Body of pancreas (tissue), 4 donors: ENCODE measurements around the gene OSER1.

Experiments
- POLR2A ChIP-seq, 3 donors: fragments of 450-650 bp; IDR thresholded peaks; one replicate each; pipeline ENCODE4 v1.6.1; 2016; ENCODE audit warnings: antibody characterized with exemption in 3 of 3, mild to moderate bottlenecking in 2 of 3
- TF ChIP-seq, protein P1 (sequence below), 7 experiments: fragments of 450-650 bp in 4 of 7; fragments of 200-600 bp in 3 of 7; sonication (generic) in 3 of 7; IDR thresholded peaks; one replicate each; pipeline ENCODE4 v1.5.1; 2016 to 2019; ENCODE audit warnings: antibody characterized with exemption in 7 of 7

DNA sequence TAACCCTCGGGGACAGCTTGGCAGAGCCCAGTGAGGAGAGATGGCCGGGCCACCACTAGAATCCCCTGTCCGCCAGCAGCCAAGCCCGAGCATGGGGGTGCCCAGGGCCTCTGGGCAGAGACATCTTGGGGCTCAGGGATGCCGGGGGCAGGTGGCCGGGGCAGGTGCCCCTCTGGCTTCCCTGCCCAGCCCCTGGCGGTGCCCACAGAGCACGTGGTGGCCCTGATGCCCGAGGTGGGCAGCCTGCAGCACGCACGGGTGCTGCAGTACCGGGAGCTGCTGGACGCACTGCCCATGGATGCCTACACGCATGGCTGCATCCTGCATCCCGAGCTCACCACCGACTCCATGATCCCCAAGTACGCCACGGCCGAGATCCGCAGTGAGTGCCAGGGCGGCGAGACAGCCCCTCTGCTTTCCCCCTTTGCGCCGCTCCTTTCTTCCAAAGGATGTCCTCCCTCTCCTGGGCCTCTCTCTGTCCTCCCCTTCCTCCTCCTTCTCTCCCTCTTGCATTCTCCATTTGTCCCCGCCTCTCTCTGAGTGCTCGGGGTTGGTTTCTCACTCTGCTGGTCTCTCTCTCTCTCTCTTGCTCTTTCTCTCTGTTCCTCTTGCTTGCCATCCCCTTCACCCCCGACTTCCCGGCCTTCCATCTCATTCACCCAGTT is 47.8 kb upstream of the OSER1 start:
- TF ChIP-seq, protein P1, sequence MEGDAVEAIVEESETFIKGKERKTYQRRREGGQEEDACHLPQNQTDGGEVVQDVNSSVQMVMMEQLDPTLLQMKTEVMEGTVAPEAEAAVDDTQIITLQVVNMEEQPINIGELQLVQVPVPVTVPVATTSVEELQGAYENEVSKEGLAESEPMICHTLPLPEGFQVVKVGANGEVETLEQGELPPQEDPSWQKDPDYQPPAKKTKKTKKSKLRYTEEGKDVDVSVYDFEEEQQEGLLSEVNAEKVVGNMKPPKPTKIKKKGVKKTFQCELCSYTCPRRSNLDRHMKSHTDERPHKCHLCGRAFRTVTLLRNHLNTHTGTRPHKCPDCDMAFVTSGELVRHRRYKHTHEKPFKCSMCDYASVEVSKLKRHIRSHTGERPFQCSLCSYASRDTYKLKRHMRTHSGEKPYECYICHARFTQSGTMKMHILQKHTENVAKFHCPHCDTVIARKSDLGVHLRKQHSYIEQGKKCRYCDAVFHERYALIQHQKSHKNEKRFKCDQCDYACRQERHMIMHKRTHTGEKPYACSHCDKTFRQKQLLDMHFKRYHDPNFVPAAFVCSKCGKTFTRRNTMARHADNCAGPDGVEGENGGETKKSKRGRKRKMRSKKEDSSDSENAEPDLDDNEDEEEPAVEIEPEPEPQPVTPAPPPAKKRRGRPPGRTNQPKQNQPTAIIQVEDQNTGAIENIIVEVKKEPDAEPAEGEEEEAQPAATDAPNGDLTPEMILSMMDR (IDR thresholded peaks at IDR 0.05) = no peak
- no peak for TF ChIP-seq POLR2A (IDR thresholded peaks at IDR 0.05)
